GM21390 (cell line): ENCODE results near the gene RAPGEF2.

Experiments used
- ATAC-seq: cut with Tn5 transposase; IDR thresholded peaks from one replicate; pipeline ENCODE4 v1.9.1; 2021; ENCODE audit not compliant: unreplicated experiment

RAPGEF2 gene

DNA sequence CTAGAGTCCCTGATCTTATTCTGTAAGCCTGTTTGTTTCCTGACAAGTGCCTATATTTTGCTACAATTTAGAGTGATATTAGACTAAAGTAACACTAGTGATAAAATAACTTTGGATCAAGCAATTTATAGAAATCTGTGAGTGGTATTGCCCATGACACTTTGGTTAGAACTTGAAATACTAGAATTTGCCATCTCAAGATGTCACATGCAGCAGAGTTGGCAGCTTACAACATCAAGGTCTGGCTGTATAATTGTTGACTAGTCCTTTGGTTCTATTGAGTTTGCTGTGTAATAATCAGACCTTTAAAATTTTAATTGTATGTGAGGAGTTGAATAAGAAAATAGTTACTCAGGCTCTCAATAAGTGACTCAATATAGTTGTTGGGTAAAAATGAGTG is 167.1 kb downstream of the RAPGEF2 start:
- ATAC-seq, result no peak

- no peak for ATAC-seq
Observed at GRCh38 chr4:159271856-159272255, 169.0 kb downstream of the RAPGEF2 start.

GRCh38 chr4:159272273-159273140 is 169.6 kb downstream of the RAPGEF2 start:
- ATAC-seq, result no peak

DNA sequence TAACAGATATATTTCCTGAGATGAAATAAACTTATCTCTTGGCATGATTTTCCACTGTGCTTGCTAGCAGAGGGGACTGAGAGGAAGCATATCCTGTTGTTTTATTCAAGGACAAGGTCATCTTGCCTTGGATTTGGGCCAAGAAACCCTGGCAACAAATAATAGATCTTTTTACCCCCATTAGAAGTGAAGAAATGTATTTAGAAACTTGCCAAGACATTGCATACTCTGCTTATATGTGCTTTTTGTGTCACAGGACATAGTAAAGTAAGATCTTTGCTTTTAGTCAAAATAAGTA is 170.2 kb downstream of the RAPGEF2 start:
- no peak for ATAC-seq

DNA sequence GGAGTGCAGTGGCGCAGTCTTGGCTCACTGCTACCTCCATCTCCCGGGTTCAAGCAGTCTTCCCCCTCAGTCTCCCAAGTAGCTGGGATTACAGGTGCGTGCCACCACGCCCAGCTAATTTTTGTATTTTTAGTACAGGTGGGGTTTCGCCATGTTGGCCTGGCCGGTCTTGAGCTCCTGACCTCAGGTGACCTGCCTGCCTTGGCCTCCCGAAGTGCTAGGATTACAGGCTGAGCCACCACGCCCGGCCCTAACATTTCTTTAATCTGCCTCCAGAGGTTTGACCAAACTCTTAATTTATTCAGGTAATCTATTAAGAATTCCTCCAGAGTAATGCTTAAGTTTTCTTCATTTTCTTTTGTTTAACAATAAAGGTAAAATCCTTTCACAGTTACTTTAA is 171.0 kb downstream of the RAPGEF2 start:
- no peak for ATAC-seq

DNA sequence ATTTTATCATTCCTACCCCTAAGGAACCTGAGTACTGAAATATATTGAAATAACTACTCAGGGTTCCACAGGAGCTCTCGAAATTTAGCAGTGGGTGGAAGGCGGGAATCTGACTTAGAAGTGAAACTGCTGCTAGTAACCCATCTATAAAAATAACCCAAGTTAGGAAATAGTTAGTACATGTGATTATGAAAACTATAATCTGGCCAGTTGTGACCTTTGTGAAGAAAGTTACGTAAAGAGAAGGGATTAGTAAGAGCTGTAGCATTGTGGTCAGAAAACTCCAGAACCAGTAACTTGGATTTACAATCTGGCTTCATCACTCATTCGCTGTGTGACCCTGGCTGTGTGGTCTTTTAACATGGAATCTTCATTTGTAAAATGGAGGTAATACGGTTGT is 175.5 kb downstream of the RAPGEF2 start:
- peak; percentile 50 for ATAC-seq

- no peak for ATAC-seq
Observed at GRCh38 chr4:159279084-159279483, 176.2 kb downstream of the RAPGEF2 start.

- no peak for ATAC-seq
Observed at GRCh38 chr4:159280442-159281172, 177.7 kb downstream of the RAPGEF2 start.

DNA sequence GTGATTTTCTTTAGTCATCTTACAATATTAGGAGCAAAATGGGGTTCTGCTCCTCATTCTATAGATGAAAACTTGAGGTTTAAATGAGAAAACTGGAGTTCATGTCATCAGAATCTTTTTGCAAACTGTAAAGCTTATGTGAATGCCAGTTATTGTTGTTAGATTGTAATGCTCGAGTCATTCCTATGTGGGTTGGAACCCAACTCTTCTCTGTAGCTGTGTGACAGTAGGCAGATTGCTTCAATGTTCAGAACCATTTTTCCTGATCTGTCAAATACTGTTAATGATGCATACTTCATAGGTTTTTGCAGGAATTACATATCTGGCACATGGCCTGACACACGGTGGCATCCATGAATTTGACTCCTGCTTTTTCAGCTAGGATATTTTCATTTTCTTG is 178.9 kb downstream of the RAPGEF2 start:
- ATAC-seq, result no peak

GRCh38 chr4:159282329-159282728 is 179.4 kb downstream of the RAPGEF2 start:
- ATAC-seq, result no peak

DNA sequence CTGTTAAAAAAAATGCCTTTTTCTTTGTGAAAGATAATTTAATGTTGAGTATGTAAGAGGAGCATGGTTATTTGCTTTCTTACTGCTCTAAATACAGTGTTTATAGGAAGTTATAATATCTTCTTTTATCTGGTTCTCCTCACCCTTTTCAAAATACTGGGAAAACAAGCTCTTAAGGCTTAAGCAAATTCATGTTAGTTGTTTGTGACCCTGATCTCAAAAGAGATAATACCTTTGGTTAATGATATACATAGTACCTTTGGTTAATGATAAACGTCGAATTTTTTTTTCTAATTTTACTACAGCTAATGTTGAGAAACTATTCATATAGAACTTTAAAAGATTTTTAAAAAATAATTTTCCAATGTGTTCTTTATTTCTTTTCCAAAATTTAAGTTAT is 180.1 kb downstream of the RAPGEF2 start:
- no peak for ATAC-seq

DNA sequence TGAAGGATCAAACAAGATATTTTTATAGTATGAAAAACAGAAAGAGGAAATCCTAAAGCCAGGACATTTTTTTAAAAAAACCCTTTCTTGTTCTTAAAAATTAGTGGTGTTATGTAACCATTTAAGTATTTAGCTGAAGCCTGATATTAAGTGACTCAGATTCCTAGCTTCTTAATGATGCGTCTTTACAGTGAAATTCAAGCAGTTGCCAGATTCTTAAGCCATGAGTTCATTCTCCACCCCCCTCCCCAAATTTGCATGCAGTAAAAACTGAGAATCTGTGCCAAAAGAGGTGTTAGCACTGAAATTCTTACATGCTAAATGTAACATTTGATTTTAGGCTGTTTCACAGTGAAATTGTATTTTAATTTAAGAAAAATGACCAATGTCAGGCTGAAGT is 180.8 kb downstream of the RAPGEF2 start:
- ATAC-seq, result no peak

DNA sequence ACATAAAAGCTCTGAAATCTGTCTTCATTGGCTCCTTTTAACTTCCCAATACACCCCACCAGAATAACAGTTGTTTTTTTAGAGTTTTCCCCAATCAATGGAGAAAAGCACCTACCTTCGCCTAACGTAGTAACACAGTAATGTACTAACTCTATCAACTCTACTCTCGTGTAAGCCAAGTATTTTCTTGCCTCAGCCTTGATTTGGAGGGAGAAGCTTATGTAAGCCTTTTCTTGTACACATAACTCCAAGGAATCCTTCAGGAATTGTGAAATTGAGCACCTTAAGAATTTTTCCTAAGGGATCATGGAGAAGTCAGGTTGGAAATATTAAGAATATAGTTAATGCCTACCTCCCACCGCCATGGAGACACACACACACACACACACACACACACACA is 181.2 kb downstream of the RAPGEF2 start:
- no peak for ATAC-seq

DNA sequence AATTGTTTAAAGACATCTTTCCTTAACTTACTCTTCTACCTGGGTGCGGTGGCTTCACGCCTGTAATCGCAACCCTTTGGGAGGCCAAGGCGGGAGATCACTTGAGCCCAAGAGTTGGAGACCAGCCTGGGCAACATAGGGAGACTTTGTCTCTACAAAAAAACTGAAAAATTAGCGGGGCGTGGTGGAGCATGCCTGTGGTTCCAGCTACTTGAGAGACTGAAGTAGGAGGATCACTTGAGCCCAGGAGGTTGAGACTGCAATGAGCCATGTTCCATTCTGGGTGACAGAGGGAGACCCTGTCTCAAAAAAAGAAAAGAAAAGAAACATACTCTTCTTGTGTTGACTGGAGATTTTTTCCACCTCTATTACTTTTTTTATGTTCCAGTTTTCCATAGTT is 181.9 kb downstream of the RAPGEF2 start:
- no peak for ATAC-seq

GRCh38 chr4:159287767-159288166 is 184.9 kb downstream of the RAPGEF2 start:
- ATAC-seq, result no peak

GRCh38 chr4:159289682-159290081 is 186.8 kb downstream of the RAPGEF2 start:
- ATAC-seq, result no peak

GRCh38 chr4:159290321-159291030 is 187.6 kb downstream of the RAPGEF2 start:
- ATAC-seq, result no peak

GRCh38 chr4:159291176-159291575 is 188.3 kb downstream of the RAPGEF2 start:
- ATAC-seq, result no peak

DNA sequence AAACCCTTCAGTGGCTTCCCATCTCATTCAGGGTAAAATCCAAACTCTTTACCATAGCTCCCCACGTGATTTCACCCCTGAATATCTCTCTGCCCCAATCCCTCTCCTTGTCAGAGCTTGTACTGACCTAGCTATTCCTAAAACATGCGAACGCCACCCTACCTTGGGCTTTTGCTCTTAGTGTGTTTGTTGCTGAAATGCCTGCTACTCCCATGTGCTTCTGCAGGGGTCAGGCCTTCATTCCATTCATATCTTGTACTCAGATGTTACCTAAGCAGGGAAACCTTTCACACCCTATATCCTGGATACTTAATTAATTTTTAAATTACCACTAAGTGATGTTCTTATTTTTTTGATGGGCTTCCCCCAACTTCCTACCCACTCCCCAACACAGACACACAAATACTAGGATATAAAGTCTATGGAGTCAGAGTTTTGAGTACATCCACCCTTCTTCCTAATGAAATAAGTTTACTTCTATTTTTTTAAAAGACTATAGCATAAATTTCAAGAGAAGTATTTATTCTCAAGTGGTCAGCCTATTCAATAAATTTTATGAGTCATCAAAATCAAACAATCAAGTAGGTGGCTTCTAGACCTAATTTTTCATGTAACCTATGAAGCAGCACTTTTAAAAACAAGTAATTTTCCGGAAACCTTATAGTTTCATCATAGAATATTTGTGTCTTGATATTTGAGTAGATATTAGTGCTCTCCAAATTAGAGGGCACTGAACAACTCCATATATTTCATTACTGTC is 189.4 kb downstream of the RAPGEF2 start:
- no peak for ATAC-seq

DNA sequence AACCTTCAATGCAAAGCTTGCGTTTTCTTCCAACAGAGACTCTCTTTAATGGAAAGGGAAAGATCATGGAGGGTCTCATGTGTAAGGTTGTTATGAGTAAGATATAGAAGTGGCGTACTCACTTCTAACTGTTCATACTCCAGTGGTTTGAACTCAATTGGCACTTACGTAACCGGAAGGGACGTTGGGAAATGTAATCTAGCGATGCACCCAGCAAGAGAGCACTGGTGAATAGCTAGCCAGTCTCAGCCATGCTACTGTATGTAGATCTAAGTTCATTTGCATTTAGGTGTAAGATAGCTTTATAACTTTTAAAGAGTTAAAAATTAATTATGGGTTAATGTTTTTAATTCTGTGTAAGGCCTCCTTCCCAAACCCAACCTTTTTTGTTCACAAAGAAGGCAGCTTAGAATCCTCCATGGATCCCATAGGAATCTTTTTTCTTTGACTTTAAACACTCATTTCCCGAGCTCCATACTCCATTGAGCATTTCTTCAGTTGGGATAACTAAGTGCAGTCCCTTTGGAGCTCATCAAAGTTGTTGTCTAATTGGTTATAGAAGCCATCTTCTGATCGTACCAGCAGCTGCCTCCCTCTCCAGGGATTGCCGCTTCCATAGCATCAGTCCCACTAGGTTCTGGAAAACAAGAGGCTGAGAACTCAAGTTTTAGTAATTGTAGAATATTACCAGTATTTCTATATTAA is 191.1 kb downstream of the RAPGEF2 start:
- no peak for ATAC-seq

DNA sequence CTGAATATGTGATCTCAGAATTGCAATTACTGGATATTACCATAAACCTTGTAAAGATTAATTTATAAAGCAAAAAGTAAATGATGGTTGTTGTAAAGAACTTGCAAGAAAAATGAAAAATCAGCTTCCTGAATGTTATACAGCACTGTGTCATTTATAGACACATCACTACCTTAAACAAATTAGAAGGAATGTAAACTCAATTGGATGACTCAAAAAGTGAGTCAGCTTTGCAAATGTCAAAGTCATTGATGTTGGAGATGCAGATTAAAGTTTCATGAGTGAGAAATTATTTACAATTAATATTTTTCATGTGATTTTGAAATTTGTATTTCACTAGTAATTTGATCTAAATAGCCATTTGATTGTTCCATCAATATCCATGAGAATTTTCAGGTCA is 193.2 kb downstream of the RAPGEF2 start:
- no peak for ATAC-seq
